Adrenal gland (tissue), 5 donors: ENCODE results near the gene SVIL.
"Not testable (repeated sequence)": the region's sequence is repeated elsewhere in the genome, so short reads cannot be mapped to it uniquely, and the experiment has no call there.

Experiments
- CTCF ChIP-seq, 6 experiments: fragments of 450-650 bp in 4 of 6; fragments of 200-600 bp in 2 of 6; sonication (generic) in 1 of 6; IDR thresholded peaks; 1 replicate in 5 of 6; 2 replicates in 1 of 6; pipeline versions ENCODE4 v1.5.1 to v1.8.0; 2016 to 2021; ENCODE audit warnings: antibody characterized with exemption in 6 of 6, mild to moderate bottlenecking in 2 of 6, moderate library complexity in 1 of 6
- POLR2A ChIP-seq, 2 donors: fragments of 450-650 bp; IDR thresholded peaks; one replicate each; pipeline ENCODE4 v1.6.1; 2017; ENCODE audit warnings: antibody characterized with exemption in 2 of 2, mild to moderate bottlenecking in 2 of 2, moderate library complexity in 1 of 2
- donor health status: DM: no; HTN: no; CAD: no.

GRCh38 chr10:29587102-29587749 is 47.5 kb downstream of the SVIL start:
- TF ChIP-seq CTCF, POLR2A (IDR thresholded peaks at IDR 0.05): not testable (repeated sequence)
